Endothelial cell of umbilical vein (primary cell): ENCODE data around the gene LYRM4. TPM values are rescaled to one million over a fixed set of nuclear protein-coding genes. Genes with fewer than 3 reads are reported as not detected.

Experiments used
- BruUV-seq: library from RNA; stranded (reverse); fragments of 400-500 nt; replicated peaks from 2 replicates; lab custom pipeline; 2021; lab: Mats Ljungman, UMichigan
- CTCF ChIA-PET: fragments of 300-600, 350-600 bp; sonication (Branson Sonifier 250); formaldehyde crosslinking; loops from one replicate; lab custom pipeline; 2021; ENCODE audit warnings: antibody characterized with exemption, inconsistent platforms; lab: Charles Lee
- POLR2A ChIA-PET: fragments of 300-600, 350-600 bp; sonication (Branson Sonifier 250); formaldehyde crosslinking; loops from one replicate; lab custom pipeline; 2021; ENCODE audit warnings: antibody characterized with exemption, inconsistent platforms; lab: Charles Lee
- DNase-seq: peaks from one replicate; pipeline ENCODE4 v3.0.0-alpha.2; 2011; ENCODE audit warnings: low read depth, low spot score
- FAIRE-seq: peaks from 2 replicates; lab custom pipeline; 2011; peaks lifted over from hg19 to GRCh38; lab: Jason Lieb, UNC
- H2AFZ ChIP-seq: 2 replicates; pipeline ENCODE4 v1.6.0; 2012; ENCODE audit warnings: low read depth, low read length, control low read depth, inconsistent platforms
- H3K27ac ChIP-seq: 2 replicates; pipeline ENCODE4 v1.5.1; 2011; ENCODE audit warnings: low read depth, mild to moderate bottlenecking, control low read depth, low read length, moderate library complexity; ENCODE audit not compliant: insufficient read depth
- H3K27me3 ChIP-seq, 2 experiments: 2 replicates each; pipeline versions ENCODE4 v1.6.0 to v1.6.1; 2011; ENCODE audit warnings: low read length in 2 of 2, mixed read lengths in 1 of 2; ENCODE audit not compliant: control insufficient read depth in 2 of 2, insufficient read depth in 2 of 2
- H3K36me3 ChIP-seq, 2 experiments: 2 replicates in 1 of 2; 3 replicates in 1 of 2; pipeline ENCODE4 v1.5.1; 2011; ENCODE audit warnings: low read length in 2 of 2, mild to moderate bottlenecking in 1 of 2, moderate library complexity in 1 of 2; ENCODE audit not compliant: control insufficient read depth in 2 of 2, insufficient read depth in 2 of 2; ENCODE audit errors: extremely low read depth in 1 of 2
- H3K4me1 ChIP-seq: 3 replicates; pipeline ENCODE4 v1.5.1; 2011; ENCODE audit warnings: mild to moderate bottlenecking, low read length; ENCODE audit not compliant: control insufficient read depth, insufficient read depth; ENCODE audit errors: extremely low read depth
- H3K4me2 ChIP-seq: 2 replicates; pipeline ENCODE4 v1.6.1; 2011; ENCODE audit warnings: low read length, control low read depth, mixed read lengths; ENCODE audit not compliant: insufficient read depth
- H3K4me3 ChIP-seq, 3 experiments: fragments of 200-600 bp in 1 of 3; sonication (generic), shearing (Covaris generic) in 1 of 3; replicated peaks in 1 of 3; 2 replicates each; pipeline ENCODE4 v1.5.1; 2011 to 2016; ENCODE audit warnings: control low read depth in 3 of 3, low read length in 3 of 3, mild to moderate bottlenecking in 2 of 3, inconsistent platforms in 1 of 3, low read depth in 1 of 3, moderate library complexity in 1 of 3; ENCODE audit not compliant: insufficient read depth in 1 of 3
- H3K79me2 ChIP-seq: 2 replicates; pipeline ENCODE4 v1.6.0; 2012; ENCODE audit warnings: low read length, inconsistent platforms; ENCODE audit not compliant: control insufficient read depth, insufficient read depth
- H3K9ac ChIP-seq: replicated peaks from 2 replicates; pipeline ENCODE3; 2011; ENCODE audit warnings: low read length, control low read depth; ENCODE audit not compliant: insufficient read depth; ENCODE audit errors: extremely low read depth
- H3K9me1 ChIP-seq: replicated peaks from 3 replicates; pipeline ENCODE4 v1.6.0; 2011; ENCODE audit warnings: mild to moderate bottlenecking, low read length; ENCODE audit not compliant: control insufficient read depth, insufficient read depth; ENCODE audit errors: extremely low read depth
- H3K9me3 ChIP-seq: replicated peaks from 2 replicates; pipeline ENCODE4 v1.5.1; 2012; ENCODE audit warnings: low read length, inconsistent platforms; ENCODE audit not compliant: control insufficient read depth, insufficient read depth
- H4K20me1 ChIP-seq: replicated peaks from 2 replicates; pipeline ENCODE3; 2011; ENCODE audit warnings: mild to moderate bottlenecking, low read length; ENCODE audit not compliant: control insufficient read depth, insufficient read depth; ENCODE audit errors: extremely low read depth
- EZH2 ChIP-seq: IDR thresholded peaks from 2 replicates; pipeline ENCODE4 v1.6.1; 2012; ENCODE audit warnings: borderline replicate concordance, low read depth, mild to moderate bottlenecking, moderate library complexity, low read length, inconsistent platforms; ENCODE audit not compliant: severe bottlenecking
- FOS ChIP-seq: IDR thresholded peaks from 2 replicates; pipeline ENCODE4 v1.6.1; 2011; ENCODE audit warnings: mild to moderate bottlenecking, low read length, moderate library complexity, borderline replicate concordance; ENCODE audit not compliant: insufficient read depth
- GATA2 ChIP-seq: IDR thresholded peaks from 2 replicates; pipeline ENCODE4 v1.7.0; 2011; ENCODE audit warnings: low read depth, mild to moderate bottlenecking, moderate library complexity, mixed read lengths, low read length; ENCODE audit not compliant: insufficient read length, insufficient read depth
- JUN ChIP-seq: IDR thresholded peaks from 2 replicates; pipeline ENCODE4 v1.6.1; 2011; ENCODE audit warnings: borderline replicate concordance, low read depth; ENCODE audit not compliant: insufficient read length, insufficient read depth
- MAX ChIP-seq: IDR thresholded peaks from 2 replicates; pipeline ENCODE4 v1.6.1; 2011; ENCODE audit not compliant: insufficient read depth, insufficient read length
- MYC ChIP-seq: IDR thresholded peaks from one replicate; pipeline ENCODE4 v1.6.1; 2011; ENCODE audit warnings: mild to moderate bottlenecking, low read depth, low read length
- POLR2A ChIP-seq: IDR thresholded peaks from 2 replicates; pipeline ENCODE4 v1.6.1; 2012; ENCODE audit warnings: low read depth, mild to moderate bottlenecking, control low read depth, low read length
- POLR2AphosphoS5 ChIP-seq: IDR thresholded peaks from 2 replicates; pipeline ENCODE4 v1.6.1; 2012; ENCODE audit warnings: low read depth, mild to moderate bottlenecking, control low read depth, low read length, moderate library complexity; ENCODE audit not compliant: insufficient read depth
- dilution Hi-C: fragments of 300-500 bp; cut with MboI; formaldehyde crosslinking; loops from one replicate; pipeline ENCODE4 v1.15.0; 2019; ENCODE audit warnings: low sequenced_read_pairs; ENCODE audit not compliant: extremely low pct_ligation_motif_present
- intact Hi-C: fragments of 100-400 bp; cut with micrococcal nuclease; formaldehyde crosslinking; loops from one replicate; pipeline ENCODE4 v1.10.0; 2022
- polyA plus RNA-seq, 4 experiments: library from polyadenylated mRNA; depleted of rRNA in 3 of 4; stranded (reverse) in 3 of 4; unstranded in 1 of 4; fragments of >200 nt; gene quantifications; 2 replicates each; pipeline versions ENCODE4 v1.2.1 to v1.2.3, GENCODE V29; 2011 to 2012; ENCODE audit warnings: missing spikeins in 1 of 4
- total RNA-seq: library from RNA; stranded (reverse); gene quantifications from 2 replicates; pipeline ENCODE4 v1.2.3, GENCODE V29; 2021
- TF ChIP-seq, protein P1 (sequence below), 2 donors: IDR thresholded peaks; 1 replicate in 1 of 2; 2 replicates in 1 of 2; pipeline ENCODE4 v1.5.1; 2011; ENCODE audit warnings: low read length in 2 of 2, mild to moderate bottlenecking in 2 of 2, moderate library complexity in 2 of 2, control low read depth in 1 of 2, inconsistent platforms in 1 of 2, low read depth in 1 of 2; ENCODE audit not compliant: insufficient read depth in 1 of 2; ENCODE audit errors: extremely low read depth in 1 of 2

Gene LYRM4
- total and polyA plus RNA-seq, 2 donors (not counting 3 experiments of a cell fraction or from before 2014, with no cell fraction given) = 39.5 to 44.0 TPM

DNA sequence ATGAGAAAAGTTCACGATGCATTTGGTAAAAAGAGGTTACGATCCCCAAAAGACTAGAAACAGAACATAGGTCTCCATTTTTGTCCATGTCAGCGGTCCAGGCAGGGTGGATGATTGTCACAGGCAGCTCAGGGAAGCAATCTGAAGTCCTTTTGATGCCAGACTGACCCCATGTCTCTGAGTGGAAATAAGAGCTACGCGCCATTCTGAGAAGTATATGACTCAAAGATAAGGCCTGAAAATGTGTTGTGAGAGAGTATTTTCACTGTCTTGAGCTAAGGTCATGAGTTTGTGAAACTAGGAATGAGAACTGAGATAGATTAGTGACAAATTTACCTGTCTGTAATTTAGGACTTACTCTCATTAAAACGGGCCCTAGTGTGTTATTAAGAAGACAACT is 69.5 kb downstream of the LYRM4 start:
- no peaks in the 10 kb centered on the region for H3K27me3 ChIP-seq
- intact Hi-C loops (no loop called here), dilution Hi-C loops (no loop called here)
- ChIA-PET CTCF (interaction anchor here (1.1 to 2.4 kb wide), 6 partner anchors 15 to 189 kb away, joined by 3 to 11 read pairs (median 6); no protein-coding TSS in a partner anchor), POLR2A (no interaction called here)
- H3K27ac ChIP-seq = peak overlapping the region; percentile 37
- peaks cover 16% of the 10 kb centered on the region for H3K4me1 ChIP-seq
- no peaks in the 10 kb centered on the region for H3K36me3 ChIP-seq
- H2AFZ ChIP-seq = no peak overlapping the region
- no peak overlapping the region for H3K9ac ChIP-seq
- TF ChIP-seq FOS (no peak), JUN (no peak), MYC (no peak), EZH2 (no peak), POLR2A (no peak), GATA2 (no peak), MAX (no peak), POLR2AphosphoS5 (no peak)
- TF ChIP-seq, protein P1, sequence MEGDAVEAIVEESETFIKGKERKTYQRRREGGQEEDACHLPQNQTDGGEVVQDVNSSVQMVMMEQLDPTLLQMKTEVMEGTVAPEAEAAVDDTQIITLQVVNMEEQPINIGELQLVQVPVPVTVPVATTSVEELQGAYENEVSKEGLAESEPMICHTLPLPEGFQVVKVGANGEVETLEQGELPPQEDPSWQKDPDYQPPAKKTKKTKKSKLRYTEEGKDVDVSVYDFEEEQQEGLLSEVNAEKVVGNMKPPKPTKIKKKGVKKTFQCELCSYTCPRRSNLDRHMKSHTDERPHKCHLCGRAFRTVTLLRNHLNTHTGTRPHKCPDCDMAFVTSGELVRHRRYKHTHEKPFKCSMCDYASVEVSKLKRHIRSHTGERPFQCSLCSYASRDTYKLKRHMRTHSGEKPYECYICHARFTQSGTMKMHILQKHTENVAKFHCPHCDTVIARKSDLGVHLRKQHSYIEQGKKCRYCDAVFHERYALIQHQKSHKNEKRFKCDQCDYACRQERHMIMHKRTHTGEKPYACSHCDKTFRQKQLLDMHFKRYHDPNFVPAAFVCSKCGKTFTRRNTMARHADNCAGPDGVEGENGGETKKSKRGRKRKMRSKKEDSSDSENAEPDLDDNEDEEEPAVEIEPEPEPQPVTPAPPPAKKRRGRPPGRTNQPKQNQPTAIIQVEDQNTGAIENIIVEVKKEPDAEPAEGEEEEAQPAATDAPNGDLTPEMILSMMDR (IDR thresholded peaks at IDR 0.05; ENCODE audit: extremely low read depth in 1 of 2, insufficient read depth in 1 of 2, low read depth in 1 of 2, low read length in 2 of 2) = no peak
- H3K79me2 ChIP-seq = no peaks in the 10 kb centered on the region
- no TSS peak for BruUV-seq
- FAIRE-seq = no peak
- peak; percentile 36 for DNase-seq
- H4K20me1 ChIP-seq = no peaks in the 10 kb centered on the region
- no peak overlapping the region for H3K4me3 ChIP-seq
- H3K4me2 ChIP-seq = no peak overlapping the region
- H3K9me1 ChIP-seq = no peaks in the 10 kb centered on the region
- H3K9me3 ChIP-seq = no peaks in the 10 kb centered on the region
